K562 (cell line): ENCODE results near the gene SIRPB2. TPM values are rescaled to one million over a fixed set of nuclear protein-coding genes. Genes with fewer than 3 reads are reported as not detected.
A peak's percentile ranks its signal among the peaks of the same experiment; 100 is the strongest.

ENCODE experiments used
- CTBP1 ChIP-seq: fragments of 450-650 bp; IDR thresholded peaks from 2 replicates; pipeline ENCODE4 v1.6.1; 2016; ENCODE audit warnings: borderline replicate concordance
- FOXJ2 ChIP-seq: fragments of 200-800 bp; sonication (Bioruptor generic); IDR thresholded peaks from 2 replicates; pipeline ENCODE4 v1.6.1; 2016; ENCODE audit warnings: missing genetic modification characterization, missing compliant biosample characterization
- GATAD2B ChIP-seq: fragments of 450-650 bp; IDR thresholded peaks from 2 replicates; pipeline ENCODE4 v1.6.1; 2017; ENCODE audit warnings: mild to moderate bottlenecking, borderline replicate concordance
- HOXB6 ChIP-seq: fragments of 250-450 bp; sonication (Bioruptor Pico); IDR thresholded peaks from 2 replicates; pipeline ENCODE4 v1.5.1; 2022; ENCODE audit warnings: mild to moderate bottlenecking, borderline replicate concordance
- ILK ChIP-seq: fragments of 450-650 bp; IDR thresholded peaks from 2 replicates; pipeline ENCODE4 v1.6.1; 2016; ENCODE audit warnings: missing genetic modification characterization, low read depth, mild to moderate bottlenecking, missing compliant biosample characterization, moderate library complexity, borderline replicate concordance
- NR2C2 ChIP-seq, 2 experiments: fragments of 200-800 bp in 1 of 2; sonication (Bioruptor generic) in 1 of 2; sonication (generic) in 1 of 2; formaldehyde crosslinking in 1 of 2; IDR thresholded peaks; 2 replicates each; pipeline versions ENCODE4 v1.6.1 to v1.8.0; 2016 to 2022; ENCODE audit warnings: mild to moderate bottlenecking in 1 of 2, missing compliant biosample characterization in 1 of 2, missing genetic modification characterization in 1 of 2, missing genetic modification reagents in 1 of 2
- NR3C1 ChIP-seq: sonication (generic); formaldehyde crosslinking; IDR thresholded peaks from 2 replicates; pipeline ENCODE4 v1.8.1; 2022; ENCODE audit warnings: missing genetic modification reagents
- ZKSCAN8 ChIP-seq: fragments of 200-800 bp; sonication (Bioruptor generic); IDR thresholded peaks from 2 replicates; pipeline ENCODE4 v1.6.1; 2016; ENCODE audit warnings: missing genetic modification characterization, missing compliant biosample characterization
- ZNF121 ChIP-seq: sonication (generic); formaldehyde crosslinking; conservative IDR thresholded peaks from 2 replicates; pipeline ENCODE4 v1.8.0; 2022; ENCODE audit warnings: missing genetic modification reagents
- ZNF785 ChIP-seq: fragments of 250-450 bp; sonication (Bioruptor Pico); IDR thresholded peaks from 2 replicates; pipeline ENCODE4 v1.4.0; 2020; ENCODE audit warnings: mild to moderate bottlenecking
- polyA plus RNA-seq, 8 experiments: library from polyadenylated mRNA; depleted of rRNA in 4 of 8; stranded (reverse) in 5 of 8; unstranded in 3 of 8; fragments of >200 nt; fragmentation: Nextera tagmentation in 2 of 8; fragmentation: Illumina TruSeq in 1 of 8; extraction: Ambion mirVana in 2 of 8; extraction: Trizol in 1 of 8; gene quantifications; 2 replicates each; pipeline versions ENCODE4 v1.2.1 to v1.2.3, GENCODE V29; 2011 to 2014; ENCODE audit warnings: inconsistent platforms in 1 of 8, missing spikeins in 1 of 8
- total RNA-seq, 7 experiments: library from RNA; depleted of rRNA in 6 of 7; stranded (reverse); fragments of >200 nt in 6 of 7; fragmentation: Illumina TruSeq in 2 of 7; extraction: Trizol in 2 of 7; gene quantifications; 2 replicates each; pipeline versions ENCODE4 v1.2.1 to v1.2.3, GENCODE V29; 2011 to 2021; ENCODE audit warnings: low replicate concordance in 1 of 7
- TF ChIP-seq, protein P1 (sequence below): fragments of 450-650 bp; IDR thresholded peaks from 2 replicates; pipeline ENCODE4 v1.6.1; 2016; ENCODE audit warnings: mild to moderate bottlenecking
- TF ChIP-seq, protein P2 (sequence below), 2 experiments: fragments of 450-650 bp; formaldehyde crosslinking in 1 of 2; IDR thresholded peaks; 2 replicates each; pipeline versions ENCODE4 v1.4.0 to v1.6.1; 2014 to 2020; ENCODE audit warnings: mild to moderate bottlenecking in 2 of 2, borderline replicate concordance in 1 of 2, low read depth in 1 of 2

Gene SIRPB2
- total and polyA plus RNA-seq, 9 of the 15 experiments (the other 6 are each of a cell fraction or from before 2014, with no cell fraction given), result 0.07 TPM; not detected in 7

DNA sequence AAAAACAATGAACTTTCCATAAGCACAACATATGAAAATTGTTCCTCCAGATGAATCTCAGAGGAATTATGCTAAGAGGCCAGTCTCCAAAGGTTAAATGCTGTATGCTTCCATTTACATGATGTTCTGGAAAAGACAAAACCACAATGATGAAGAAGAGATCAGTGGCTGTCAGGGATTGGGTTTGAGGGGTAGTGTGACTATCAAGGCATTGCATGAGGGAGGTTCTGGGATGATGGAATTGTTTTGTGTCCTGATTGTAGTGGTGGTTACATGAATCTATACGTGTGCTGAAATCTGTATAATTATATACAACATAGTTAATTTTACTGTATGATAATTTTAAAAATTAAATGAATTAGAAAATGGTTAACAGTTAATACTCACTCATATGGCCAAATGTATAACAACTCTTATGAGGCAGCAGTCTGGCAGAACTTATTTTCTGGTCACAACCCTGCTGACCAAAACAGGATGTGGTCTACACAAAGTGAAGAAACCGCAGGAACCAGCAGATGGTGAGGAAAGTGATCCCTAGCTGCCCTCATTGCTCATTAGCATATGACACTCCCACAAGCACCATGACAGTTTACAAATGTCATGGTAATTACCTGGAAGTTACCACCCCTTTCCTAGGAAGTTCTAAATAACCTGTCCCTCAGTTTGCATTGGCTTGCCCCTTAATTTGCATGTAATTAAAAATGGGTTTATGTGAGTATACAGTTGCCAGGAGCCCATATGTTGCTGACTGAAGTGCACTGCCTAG lies 56.5 kb downstream of the SIRPB2 start (continued):
- TF ChIP-seq HOXB6 (CRISPR knock-in tag), result no peak
- TF ChIP-seq, protein P1, sequence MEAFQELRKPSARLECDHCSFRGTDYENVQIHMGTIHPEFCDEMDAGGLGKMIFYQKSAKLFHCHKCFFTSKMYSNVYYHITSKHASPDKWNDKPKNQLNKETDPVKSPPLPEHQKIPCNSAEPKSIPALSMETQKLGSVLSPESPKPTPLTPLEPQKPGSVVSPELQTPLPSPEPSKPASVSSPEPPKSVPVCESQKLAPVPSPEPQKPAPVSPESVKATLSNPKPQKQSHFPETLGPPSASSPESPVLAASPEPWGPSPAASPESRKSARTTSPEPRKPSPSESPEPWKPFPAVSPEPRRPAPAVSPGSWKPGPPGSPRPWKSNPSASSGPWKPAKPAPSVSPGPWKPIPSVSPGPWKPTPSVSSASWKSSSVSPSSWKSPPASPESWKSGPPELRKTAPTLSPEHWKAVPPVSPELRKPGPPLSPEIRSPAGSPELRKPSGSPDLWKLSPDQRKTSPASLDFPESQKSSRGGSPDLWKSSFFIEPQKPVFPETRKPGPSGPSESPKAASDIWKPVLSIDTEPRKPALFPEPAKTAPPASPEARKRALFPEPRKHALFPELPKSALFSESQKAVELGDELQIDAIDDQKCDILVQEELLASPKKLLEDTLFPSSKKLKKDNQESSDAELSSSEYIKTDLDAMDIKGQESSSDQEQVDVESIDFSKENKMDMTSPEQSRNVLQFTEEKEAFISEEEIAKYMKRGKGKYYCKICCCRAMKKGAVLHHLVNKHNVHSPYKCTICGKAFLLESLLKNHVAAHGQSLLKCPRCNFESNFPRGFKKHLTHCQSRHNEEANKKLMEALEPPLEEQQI, result no peak
- TF ChIP-seq NR2C2 (CRISPR knock-in tag; IDR thresholded peaks at IDR 0.05), result no peak
- peak; percentile 44; the same call in 1 of the 2 replicates for TF ChIP-seq NR2C2 (tag; IDR thresholded peaks at IDR 0.05)
- TF ChIP-seq ILK, result no peak
- TF ChIP-seq NR3C1 (CRISPR knock-in tag), result no peak
- TF ChIP-seq ZNF785 (CRISPR knock-in tag), result no peak
- TF ChIP-seq FOXJ2 (tag), result no peak
- TF ChIP-seq, protein P2, sequence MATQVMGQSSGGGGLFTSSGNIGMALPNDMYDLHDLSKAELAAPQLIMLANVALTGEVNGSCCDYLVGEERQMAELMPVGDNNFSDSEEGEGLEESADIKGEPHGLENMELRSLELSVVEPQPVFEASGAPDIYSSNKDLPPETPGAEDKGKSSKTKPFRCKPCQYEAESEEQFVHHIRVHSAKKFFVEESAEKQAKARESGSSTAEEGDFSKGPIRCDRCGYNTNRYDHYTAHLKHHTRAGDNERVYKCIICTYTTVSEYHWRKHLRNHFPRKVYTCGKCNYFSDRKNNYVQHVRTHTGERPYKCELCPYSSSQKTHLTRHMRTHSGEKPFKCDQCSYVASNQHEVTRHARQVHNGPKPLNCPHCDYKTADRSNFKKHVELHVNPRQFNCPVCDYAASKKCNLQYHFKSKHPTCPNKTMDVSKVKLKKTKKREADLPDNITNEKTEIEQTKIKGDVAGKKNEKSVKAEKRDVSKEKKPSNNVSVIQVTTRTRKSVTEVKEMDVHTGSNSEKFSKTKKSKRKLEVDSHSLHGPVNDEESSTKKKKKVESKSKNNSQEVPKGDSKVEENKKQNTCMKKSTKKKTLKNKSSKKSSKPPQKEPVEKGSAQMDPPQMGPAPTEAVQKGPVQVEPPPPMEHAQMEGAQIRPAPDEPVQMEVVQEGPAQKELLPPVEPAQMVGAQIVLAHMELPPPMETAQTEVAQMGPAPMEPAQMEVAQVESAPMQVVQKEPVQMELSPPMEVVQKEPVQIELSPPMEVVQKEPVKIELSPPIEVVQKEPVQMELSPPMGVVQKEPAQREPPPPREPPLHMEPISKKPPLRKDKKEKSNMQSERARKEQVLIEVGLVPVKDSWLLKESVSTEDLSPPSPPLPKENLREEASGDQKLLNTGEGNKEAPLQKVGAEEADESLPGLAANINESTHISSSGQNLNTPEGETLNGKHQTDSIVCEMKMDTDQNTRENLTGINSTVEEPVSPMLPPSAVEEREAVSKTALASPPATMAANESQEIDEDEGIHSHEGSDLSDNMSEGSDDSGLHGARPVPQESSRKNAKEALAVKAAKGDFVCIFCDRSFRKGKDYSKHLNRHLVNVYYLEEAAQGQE (IDR thresholded peaks at IDR 0.05; ENCODE audit: borderline replicate concordance), result no peak
- TF ChIP-seq, protein P2 (CRISPR knock-in tag; IDR thresholded peaks at IDR 0.05; ENCODE audit: low read depth), result no peak
- no peak for TF ChIP-seq ZNF121 (CRISPR knock-in tag)
- peak; percentile 94; the same call in 1 of the 2 replicates for TF ChIP-seq ZKSCAN8
- TF ChIP-seq GATAD2B, result no peak
- TF ChIP-seq CTBP1, result no peak
- TF ChIP-seq, all 486 proteins: peak for 57
